ENCODE measurements around the gene TENM4. TPM values are rescaled to one million over a fixed set of nuclear protein-coding genes. Genes with fewer than 3 reads are reported as not detected.

The TENM4 gene
- polyA plus RNA-seq, 1 experiment, result 0.39 TPM

GRCh38 chr11:79472819-79473529 lies 32.1 kb upstream of the TENM4 start:
- no peak for TF ChIP-seq CTCF (IDR thresholded peaks at IDR 0.05; ENCODE audit: insufficient read depth, low read depth, low read length)
- Histone ChIP-seq H3K36me3 (ENCODE audit: control insufficient read depth, insufficient read depth, low read length) (no peaks in the 10 kb centered on the region), H3K4me3 (ENCODE audit: low read depth, low read length) (no peak overlapping the region), H3K27me3 (ENCODE audit: control insufficient read depth, insufficient read depth, low read length) (peaks cover 6% of the 10 kb centered on the region; the same call in 1 of the 2 replicates)
- ChIA-PET POLR2A (no interaction called here), CTCF (interaction anchor here (0.8 to 1.2 kb wide), 2 partner anchors 15 to 101 kb away, joined by 3 to 4 read pairs; no protein-coding TSS in a partner anchor)
- no peak for DNase-seq (ENCODE audit: low read depth)

GRCh38 chr11:79471071-79471844 lies 30.4 kb upstream of the TENM4 start:
- no peak for DNase-seq (ENCODE audit: low read depth)
- no peak overlapping the region for H3K4me3 ChIP-seq (ENCODE audit: low read depth, low read length)
- H3K27me3 ChIP-seq (ENCODE audit: control insufficient read depth, insufficient read depth, low read length), result peaks cover 6% of the 10 kb centered on the region; the same call in 1 of the 2 replicates
- ChIA-PET POLR2A (no interaction called here), CTCF (interaction anchor here (0.8 kb wide), 1 partner anchor 222 kb away, joined by 3 read pairs; no protein-coding TSS in a partner anchor)
- H3K36me3 ChIP-seq (ENCODE audit: control insufficient read depth, insufficient read depth, low read length), result no peaks in the 10 kb centered on the region
- TF ChIP-seq CTCF (IDR thresholded peaks at IDR 0.05; ENCODE audit: insufficient read depth, low read depth, low read length), result no peak

GRCh38 chr11:79470161-79470560 lies 29.3 kb upstream of the TENM4 start:
- Histone ChIP-seq H3K4me3 (ENCODE audit: low read depth, low read length) (no peak overlapping the region), H3K36me3 (ENCODE audit: control insufficient read depth, insufficient read depth, low read length) (no peaks in the 10 kb centered on the region), H3K27me3 (ENCODE audit: control insufficient read depth, insufficient read depth, low read length) (peaks cover 6% of the 10 kb centered on the region; the same call in 1 of the 2 replicates)
- CTCF ChIA-PET, result interaction anchor here (0.6 to 1.4 kb wide), 3 partner anchors 23 to 269 kb away, joined by 3 read pairs; no protein-coding TSS in a partner anchor
- DNase-seq (ENCODE audit: low read depth), result no peak
- no peak for TF ChIP-seq CTCF (IDR thresholded peaks at IDR 0.05; ENCODE audit: insufficient read depth, low read depth, low read length)
- POLR2A ChIA-PET, result no interaction called here

- H3K27me3 ChIP-seq (ENCODE audit: control insufficient read depth, insufficient read depth, low read length), result peaks cover 2% of the 10 kb centered on the region; the same call in 1 of the 2 replicates
- ChIA-PET POLR2A (no interaction called here), CTCF (no interaction called here)
- DNase-seq (ENCODE audit: low read depth), result no peak
- H3K4me3 ChIP-seq (ENCODE audit: low read depth, low read length), result no peak overlapping the region
- H3K36me3 ChIP-seq (ENCODE audit: control insufficient read depth, insufficient read depth, low read length), result no peaks in the 10 kb centered on the region
- no peak for TF ChIP-seq CTCF (IDR thresholded peaks at IDR 0.05; ENCODE audit: insufficient read depth, low read depth, low read length)
These were observed 26.9 kb upstream of the TENM4 start for GRCh38 chr11:79467761-79468160.

- no peaks in the 10 kb centered on the region for H3K36me3 ChIP-seq (ENCODE audit: control insufficient read depth, insufficient read depth, low read length)
- H3K27me3 ChIP-seq (ENCODE audit: control insufficient read depth, insufficient read depth, low read length), result peaks cover 2% of the 10 kb centered on the region; the same call in 1 of the 2 replicates
- no peak for DNase-seq (ENCODE audit: low read depth)
- POLR2A ChIA-PET, result no interaction called here
- CTCF ChIA-PET, result interaction anchor here (1.2 to 1.7 kb wide), 2 partner anchors 11 to 27 kb away, joined by 3 to 5 read pairs; no protein-coding TSS in a partner anchor
- H3K4me3 ChIP-seq (ENCODE audit: low read depth, low read length), result no peak overlapping the region
- no peak for TF ChIP-seq CTCF (IDR thresholded peaks at IDR 0.05; ENCODE audit: insufficient read depth, low read depth, low read length)
These were observed 25.6 kb upstream of the TENM4 start for GRCh38 chr11:79466411-79466810.

All from BJ (cell line).